DOHH2 (cell line): ENCODE data around the gene HSD17B12.

Source experiments
- CTCF ChIP-seq: fragments of 200-600 bp; sonication (generic); IDR thresholded peaks from one replicate; pipeline ENCODE4 v1.5.1; 2014; ENCODE audit warnings: antibody characterized with exemption, mild to moderate bottlenecking, low read depth, low read length; ENCODE audit not compliant: poor library complexity, severe bottlenecking
- EZH2phosphoT487 ChIP-seq: fragments of 200-600 bp; sonication (generic); IDR thresholded peaks from 2 replicates; pipeline ENCODE4 v1.6.1; 2017; ENCODE audit warnings: borderline replicate concordance, mild to moderate bottlenecking, antibody characterized with exemption, low read length, moderate library complexity, mixed read lengths

GRCh38 chr11:43842021-43842420 is 161.5 kb downstream of the HSD17B12 start:
- TF ChIP-seq CTCF (no peak), EZH2phosphoT487 (no peak)
